Large intestine (tissue), 3 donors: ENCODE results near the gene ATP1A1. TPM values are rescaled to one million over a fixed set of nuclear protein-coding genes. Genes with fewer than 3 reads are reported as not detected.

Experiments used
- DNase-seq, 2 donors: peaks; one replicate each; pipeline versions ENCODE4 v3.0.0 to v3.0.0-alpha.2; 2013
- H3K27ac ChIP-seq: one replicate; pipeline ENCODE4 v1.5.1; 2013; ENCODE audit warnings: low read length
- H3K27me3 ChIP-seq: 2 replicates; pipeline ENCODE4 v1.6.1; 2013; ENCODE audit warnings: low read length; ENCODE audit not compliant: control insufficient read depth, insufficient read depth
- H3K36me3 ChIP-seq: 2 replicates; pipeline ENCODE4 v1.6.1; 2013; ENCODE audit warnings: low read length; ENCODE audit not compliant: control insufficient read depth, insufficient read depth
- H3K4me1 ChIP-seq: one replicate; pipeline ENCODE4 v1.6.1; 2013; ENCODE audit warnings: low read length; ENCODE audit not compliant: control insufficient read depth, insufficient read depth
- H3K4me3 ChIP-seq: one replicate; pipeline ENCODE4 v1.5.1; 2013; ENCODE audit warnings: low read length
- H3K9me3 ChIP-seq: one replicate; pipeline ENCODE4 v1.6.1; 2013; ENCODE audit warnings: mild to moderate bottlenecking, low read depth, low read length, moderate library complexity; ENCODE audit not compliant: control insufficient read depth
- WGBS: methylation state at CpG from one replicate; pipeline ENCODE4 v1.1.5; 2013; ENCODE audit warnings: low lambda C conversion rate; ENCODE audit not compliant: insufficient coverage; 5-methylcytosine and 5-hydroxymethylcytosine counted together
- polyA plus RNA-seq: library from polyadenylated mRNA; unstranded; fragments of 120-200 nt; gene quantifications from one replicate; pipeline ENCODE4 v1.2.1, GENCODE V29; 2013

Gene ATP1A1
- polyA plus RNA-seq, 1 donor, result 823 TPM

- H3K9me3 ChIP-seq, result no peaks in the 10 kb centered on the region
- no peak overlapping the region for H3K27ac ChIP-seq
- WGBS, result no CpG with 5 or more reads among the region's 2 CpGs
- H3K27me3 ChIP-seq, result no peaks in the 10 kb centered on the region
- H3K36me3 ChIP-seq, result no peaks in the 10 kb centered on the region
- no peak for DNase-seq
- no peak overlapping the region for H3K4me3 ChIP-seq
- H3K4me1 ChIP-seq, result peaks cover 18% of the 10 kb centered on the region
Measured at GRCh38 chr1:116420417-116421200, 47.6 kb downstream of the ATP1A1 start.

- Histone ChIP-seq H3K27me3 (no peaks in the 10 kb centered on the region), H3K27ac (no peak overlapping the region), H3K36me3 (no peaks in the 10 kb centered on the region), H3K4me1 (peaks cover 4% of the 10 kb centered on the region), H3K4me3 (no peak overlapping the region), H3K9me3 (no peaks in the 10 kb centered on the region)
- WGBS, result no CpG with 5 or more reads among the region's 5 CpGs
- DNase-seq, result no peak
Measured at GRCh38 chr1:116424438-116424837, 51.4 kb downstream of the ATP1A1 start.

- no peak for DNase-seq
- H3K36me3 ChIP-seq, result no peaks in the 10 kb centered on the region
- H3K9me3 ChIP-seq, result no peaks in the 10 kb centered on the region
- H3K27me3 ChIP-seq, result no peaks in the 10 kb centered on the region
- no peak overlapping the region for H3K27ac ChIP-seq
- no peak overlapping the region for H3K4me3 ChIP-seq
- peaks cover 4% of the 10 kb centered on the region for H3K4me1 ChIP-seq
- no CpG with 5 or more reads among the region's 1 CpG for WGBS
Measured at GRCh38 chr1:116424863-116425262, 51.8 kb downstream of the ATP1A1 start.

GRCh38 chr1:116425987-116426386 is 52.9 kb downstream of the ATP1A1 start:
- Histone ChIP-seq H3K9me3 (no peaks in the 10 kb centered on the region), H3K4me1 (no peaks in the 10 kb centered on the region), H3K27me3 (no peaks in the 10 kb centered on the region), H3K4me3 (no peak overlapping the region), H3K36me3 (no peaks in the 10 kb centered on the region), H3K27ac (no peak overlapping the region)
- DNase-seq, result no peak
- WGBS, result no CpG with 5 or more reads among the region's 5 CpGs

GRCh38 chr1:116426401-116426800 is 53.4 kb downstream of the ATP1A1 start:
- Histone ChIP-seq H3K27ac (no peak overlapping the region), H3K4me3 (no peak overlapping the region), H3K9me3 (no peaks in the 10 kb centered on the region), H3K4me1 (peaks cover 1% of the 10 kb centered on the region), H3K27me3 (no peaks in the 10 kb centered on the region), H3K36me3 (no peaks in the 10 kb centered on the region)
- DNase-seq, result no peak
- no CpG with 5 or more reads among the region's 9 CpGs for WGBS

GRCh38 chr1:116428576-116428975 is 55.5 kb downstream of the ATP1A1 start:
- Histone ChIP-seq H3K4me1 (peaks cover 23% of the 10 kb centered on the region), H3K4me3 (no peak overlapping the region), H3K27me3 (no peaks in the 10 kb centered on the region), H3K36me3 (no peaks in the 10 kb centered on the region), H3K27ac (no peak overlapping the region), H3K9me3 (no peaks in the 10 kb centered on the region)
- 80% methylated on average over 1 of the region's 6 CpGs for WGBS
- DNase-seq, result no peak

GRCh38 chr1:116429821-116430374 is 56.9 kb downstream of the ATP1A1 start:
- Histone ChIP-seq H3K36me3 (no peaks in the 10 kb centered on the region), H3K27ac (no peak overlapping the region), H3K27me3 (no peaks in the 10 kb centered on the region), H3K9me3 (no peaks in the 10 kb centered on the region), H3K4me3 (no peak overlapping the region), H3K4me1 (peaks cover 27% of the 10 kb centered on the region)
- no CpG with 5 or more reads among the region's 2 CpGs for WGBS
- no peak for DNase-seq

GRCh38 chr1:116431870-116432500 is 58.9 kb downstream of the ATP1A1 start:
- peaks cover 27% of the 10 kb centered on the region for H3K4me1 ChIP-seq
- peak overlapping the region; percentile 51 for H3K27ac ChIP-seq
- peak; percentile 47 to 62 for DNase-seq
- no peaks in the 10 kb centered on the region for H3K9me3 ChIP-seq
- 50% methylated on average over 1 of the region's 7 CpGs for WGBS
- no peaks in the 10 kb centered on the region for H3K36me3 ChIP-seq
- H3K4me3 ChIP-seq, result no peak overlapping the region
- H3K27me3 ChIP-seq, result no peaks in the 10 kb centered on the region

- Histone ChIP-seq H3K27ac (peak overlapping the region; percentile 45), H3K36me3 (no peaks in the 10 kb centered on the region), H3K4me3 (no peak overlapping the region), H3K9me3 (no peaks in the 10 kb centered on the region), H3K4me1 (peaks cover 27% of the 10 kb centered on the region), H3K27me3 (no peaks in the 10 kb centered on the region)
- no CpG with 5 or more reads among the region's 3 CpGs for WGBS
- peak; percentile 20 to 57 for DNase-seq
Measured at GRCh38 chr1:116432655-116433265, 59.7 kb downstream of the ATP1A1 start.
